HG02571 (cell line): ENCODE data around the gene SYT1.

Experiments used
- ATAC-seq: cut with Tn5 transposase; IDR thresholded peaks from one replicate; pipeline ENCODE4 v1.9.1; 2021; ENCODE audit warnings: mild to moderate bottlenecking, moderate library complexity; ENCODE audit not compliant: unreplicated experiment

Gene SYT1

DNA sequence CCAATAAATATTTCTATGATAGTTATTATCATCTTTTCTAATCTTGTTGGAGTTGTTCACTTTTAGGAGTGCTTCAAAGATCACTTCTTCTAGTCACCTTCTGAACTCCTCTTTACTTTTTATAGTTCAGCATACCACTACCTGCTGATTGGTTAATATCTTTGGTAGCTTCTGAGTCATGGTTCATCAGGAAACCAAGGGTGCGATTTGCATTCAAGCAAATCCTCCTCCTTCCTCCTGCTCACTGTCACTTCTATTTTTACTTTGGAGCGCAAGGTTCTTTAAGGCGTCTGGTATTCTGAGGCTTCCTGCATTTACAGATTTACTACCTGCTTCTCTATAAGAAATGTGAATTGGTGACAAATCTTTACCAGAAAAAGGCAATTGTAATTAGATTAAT lies 24.0 kb downstream of the SYT1 start:
- ATAC-seq: peak; percentile 72

DNA sequence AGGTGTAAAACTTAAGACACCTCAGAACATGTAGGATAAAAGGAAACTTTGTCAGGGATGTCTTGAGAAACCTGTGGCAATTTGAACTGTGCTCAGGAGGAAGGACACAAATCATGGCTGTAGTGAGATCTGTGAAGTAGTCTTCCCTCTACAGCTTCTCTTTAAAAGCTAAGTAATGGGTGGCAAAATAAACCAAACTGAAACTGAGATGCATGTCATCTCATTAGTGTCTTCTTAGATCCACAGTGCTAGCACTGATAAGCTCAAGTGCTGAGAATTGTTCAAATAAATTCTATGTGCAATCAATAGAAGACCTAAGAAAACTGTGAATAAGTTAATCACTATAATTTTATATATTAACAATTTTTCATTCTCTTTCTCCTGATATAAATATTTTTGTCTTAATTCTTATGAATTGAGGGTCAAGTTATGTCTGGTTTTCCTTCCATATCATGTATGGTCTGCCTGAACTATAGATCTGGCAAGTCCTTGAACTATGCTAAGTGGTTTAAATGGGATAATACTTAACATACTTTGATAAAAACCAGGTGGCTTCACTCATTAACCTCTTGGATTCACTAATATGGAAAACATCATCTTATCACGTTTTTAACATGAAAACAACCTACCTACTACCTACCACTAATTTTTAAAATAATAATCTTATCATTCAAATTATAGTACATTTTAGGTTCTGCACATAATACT lies 27.2 kb downstream of the SYT1 start:
- ATAC-seq: no peak

DNA sequence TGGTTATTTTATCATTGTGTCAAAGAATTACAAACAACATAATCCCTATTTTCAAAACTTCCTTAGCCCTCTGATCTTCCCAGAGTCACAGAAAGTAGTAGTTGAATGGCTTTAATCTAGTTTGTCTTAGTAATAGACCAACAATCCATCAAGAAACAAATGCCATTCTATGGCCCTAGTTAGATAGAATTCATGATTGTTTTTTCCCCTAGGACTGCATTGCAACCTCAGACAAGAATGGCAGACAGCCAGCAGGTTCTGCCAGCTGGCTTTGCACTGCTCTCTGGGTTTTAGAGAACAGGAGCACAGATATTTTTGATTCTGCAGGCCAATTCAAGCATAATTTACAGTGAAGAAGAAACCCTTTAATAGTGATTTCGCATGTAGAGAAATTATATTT lies 33.8 kb downstream of the SYT1 start:
- ATAC-seq: no peak

DNA sequence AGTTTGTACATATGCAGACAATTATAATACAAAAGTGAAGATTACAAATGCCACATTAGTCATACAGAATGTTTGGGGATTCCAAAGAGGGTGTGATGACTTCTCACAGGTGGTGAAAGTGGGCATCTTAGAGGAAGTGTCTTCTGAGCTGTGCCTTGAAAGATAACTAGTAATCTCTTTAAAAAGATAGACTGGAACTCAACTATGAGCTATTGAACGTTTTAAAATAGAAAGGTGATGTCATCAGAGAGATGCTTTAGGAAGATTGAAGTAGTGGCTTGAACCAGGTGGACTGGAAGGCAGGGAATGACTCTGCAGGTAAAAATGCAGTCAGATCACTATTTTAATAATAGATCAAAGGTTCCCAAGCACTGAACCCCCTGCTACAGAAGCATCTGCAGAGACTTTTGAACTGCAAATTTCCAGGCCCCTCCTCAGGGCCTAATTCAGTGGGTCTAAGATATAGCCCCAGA lies 50.3 kb downstream of the SYT1 start:
- ATAC-seq: no peak

DNA sequence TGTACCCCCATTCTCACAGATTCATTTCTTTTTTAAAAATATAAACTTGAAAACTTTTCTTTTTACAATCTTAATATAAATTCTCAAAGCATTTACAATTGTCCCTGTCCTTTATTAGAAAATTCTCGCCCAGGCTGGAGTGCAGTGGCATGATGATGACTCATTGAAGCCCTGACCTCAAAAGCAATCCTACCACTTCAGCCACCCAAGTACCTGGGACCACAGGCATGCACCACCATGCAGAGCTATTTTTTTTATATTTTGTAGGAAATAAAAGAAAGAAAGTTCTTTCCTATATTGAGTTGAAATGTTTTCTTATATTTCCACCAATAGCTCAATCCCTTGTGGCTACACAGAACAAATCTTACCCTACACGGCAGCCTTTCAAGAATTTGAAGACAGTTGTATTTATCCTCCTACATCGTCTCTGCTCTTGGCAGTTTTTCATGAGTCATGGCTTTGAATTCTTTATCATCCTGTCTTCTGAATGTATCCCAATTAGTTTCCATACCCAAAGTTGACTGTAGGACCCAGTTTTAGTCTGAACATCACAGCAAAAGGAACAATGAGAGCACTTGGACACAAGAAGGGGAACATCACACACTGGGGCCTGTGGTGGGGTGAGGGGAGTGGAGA lies 52.4 kb downstream of the SYT1 start:
- no peak for ATAC-seq

DNA sequence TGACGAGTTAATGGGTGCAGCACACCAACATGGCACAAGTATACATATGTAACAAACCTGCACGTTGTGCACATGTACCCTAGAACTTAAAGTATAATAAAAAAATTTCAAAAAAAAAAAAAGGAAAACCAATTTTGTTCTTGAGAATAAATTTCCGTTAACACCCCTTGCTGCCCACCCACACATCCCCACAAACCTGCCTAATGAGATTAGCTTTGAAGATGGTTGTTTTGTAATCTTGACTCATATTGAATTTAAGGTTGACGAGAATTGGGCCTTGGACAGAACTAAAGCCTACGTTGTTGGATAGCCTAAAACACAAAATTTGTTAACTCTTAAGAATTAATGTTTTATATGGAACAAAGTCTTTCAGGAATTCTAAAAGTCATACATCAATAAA lies 52.9 kb downstream of the SYT1 start:
- ATAC-seq: no peak

DNA sequence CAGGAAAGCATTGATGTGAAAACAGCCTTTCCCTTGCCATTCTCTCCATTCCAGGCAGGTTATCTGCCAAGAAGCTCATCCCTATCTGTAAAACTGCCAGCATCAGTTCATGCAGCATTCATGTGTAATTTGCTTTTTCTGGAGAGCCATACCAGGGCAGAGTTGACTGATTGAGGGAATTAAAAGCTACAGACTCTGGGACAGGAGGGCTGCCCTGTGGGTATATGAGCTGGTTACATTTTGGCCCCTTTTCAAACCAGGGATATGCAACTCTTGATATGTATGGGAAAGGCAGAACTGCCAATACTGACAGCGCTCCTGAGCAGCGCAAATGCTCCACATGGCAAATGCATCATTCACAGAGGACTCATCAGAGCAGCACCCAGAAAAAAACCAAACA lies 53.7 kb downstream of the SYT1 start:
- ATAC-seq: no peak

DNA sequence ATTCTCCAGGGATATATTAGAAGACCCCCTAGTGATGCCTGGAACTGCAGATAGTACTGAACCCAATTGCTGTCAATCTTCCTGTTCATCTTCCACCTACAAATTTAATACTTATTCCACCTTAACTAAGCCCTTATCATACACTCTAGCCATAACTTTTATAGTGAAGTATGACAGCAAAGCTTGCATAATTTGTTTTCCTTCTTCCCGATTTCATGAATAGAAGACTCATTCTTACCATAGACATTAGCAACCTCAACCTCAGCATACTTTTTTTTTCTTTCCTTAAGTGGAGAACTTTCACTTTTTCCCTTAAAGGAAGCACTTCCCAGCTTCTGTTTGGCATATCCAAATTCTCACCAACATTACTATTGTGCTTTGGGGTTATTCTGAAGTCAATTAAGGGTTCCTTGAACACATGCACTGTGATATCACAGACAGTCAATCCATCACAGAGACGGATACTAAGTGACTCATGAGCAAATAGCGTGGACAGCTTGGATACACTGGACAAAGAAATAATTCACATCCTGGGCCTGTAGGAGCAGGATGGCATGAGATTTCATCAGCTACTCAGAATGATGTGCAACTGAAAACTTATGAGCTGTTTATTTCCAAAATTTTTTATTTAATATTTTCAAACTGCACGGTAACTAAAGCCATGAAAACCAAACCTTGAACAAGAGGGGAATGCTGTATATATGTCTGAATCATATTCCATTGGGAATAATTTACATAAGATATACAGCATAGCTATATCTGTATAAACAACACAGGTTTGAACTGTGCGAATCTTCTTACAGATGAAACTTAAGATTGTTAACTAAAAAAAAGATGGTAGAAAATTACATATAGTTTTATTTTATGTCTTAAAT lies 63.9 kb downstream of the SYT1 start:
- ATAC-seq: no peak

DNA sequence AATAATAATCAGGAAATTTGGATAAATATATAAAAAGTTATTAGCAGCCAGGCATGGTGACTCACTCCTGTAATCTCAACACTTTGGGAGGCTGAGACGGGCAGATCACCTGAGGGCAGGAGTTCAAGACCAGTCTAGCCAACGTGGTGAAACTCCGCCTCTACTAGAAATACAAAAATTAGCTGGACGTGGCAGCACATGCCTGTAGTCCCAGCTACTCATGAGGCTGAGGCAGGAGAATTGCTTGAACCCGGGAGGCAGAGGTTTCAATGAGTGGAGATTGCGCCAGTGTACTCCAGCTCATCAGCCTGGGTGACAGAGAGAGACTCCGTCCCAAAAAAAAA lies 64.5 kb downstream of the SYT1 start:
- ATAC-seq: no peak

DNA sequence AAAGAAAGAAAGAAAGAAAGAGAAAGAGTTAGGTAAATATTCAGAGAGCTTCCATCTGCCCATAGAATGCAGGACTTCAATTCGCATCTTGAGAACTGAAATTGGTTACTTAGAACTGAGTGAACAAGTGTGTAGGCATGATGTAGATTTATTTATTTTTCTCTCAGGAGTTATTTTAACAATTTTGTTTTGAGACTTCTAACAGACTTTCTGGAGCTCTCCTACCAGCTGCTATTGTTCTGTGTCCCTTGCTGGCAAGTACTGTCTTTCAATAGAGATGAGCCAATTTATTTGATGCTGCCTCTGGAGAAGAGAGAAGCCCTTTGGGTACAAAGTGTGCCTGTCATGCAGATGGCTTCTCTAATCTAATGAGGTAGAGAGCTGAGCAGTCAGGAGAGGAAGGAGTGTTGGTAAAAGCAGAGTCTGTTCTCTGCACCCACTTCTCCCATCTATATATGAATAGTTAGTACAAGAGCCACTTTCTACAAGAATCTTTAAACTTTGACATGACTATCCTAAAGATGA lies 67.0 kb downstream of the SYT1 start:
- ATAC-seq: no peak

DNA sequence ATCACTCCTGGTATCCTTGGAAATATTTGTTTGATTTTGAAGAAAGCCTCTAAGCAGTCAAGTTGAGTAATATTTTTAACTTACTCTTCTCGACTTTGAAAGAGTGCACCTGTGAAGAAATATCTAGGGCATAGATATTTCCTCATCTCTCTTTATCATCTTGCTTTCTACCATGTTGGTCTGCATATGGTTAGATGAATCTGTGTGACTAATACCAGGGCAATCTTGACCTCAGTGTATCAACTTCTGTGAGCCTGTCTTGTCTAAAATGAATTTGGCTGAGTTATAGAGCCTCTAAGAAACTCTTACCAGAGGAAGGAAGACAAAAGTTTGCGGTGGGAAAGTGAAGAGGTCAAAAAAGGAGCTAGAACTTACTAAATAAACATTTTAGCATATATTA lies 68.4 kb downstream of the SYT1 start:
- ATAC-seq: no peak

DNA sequence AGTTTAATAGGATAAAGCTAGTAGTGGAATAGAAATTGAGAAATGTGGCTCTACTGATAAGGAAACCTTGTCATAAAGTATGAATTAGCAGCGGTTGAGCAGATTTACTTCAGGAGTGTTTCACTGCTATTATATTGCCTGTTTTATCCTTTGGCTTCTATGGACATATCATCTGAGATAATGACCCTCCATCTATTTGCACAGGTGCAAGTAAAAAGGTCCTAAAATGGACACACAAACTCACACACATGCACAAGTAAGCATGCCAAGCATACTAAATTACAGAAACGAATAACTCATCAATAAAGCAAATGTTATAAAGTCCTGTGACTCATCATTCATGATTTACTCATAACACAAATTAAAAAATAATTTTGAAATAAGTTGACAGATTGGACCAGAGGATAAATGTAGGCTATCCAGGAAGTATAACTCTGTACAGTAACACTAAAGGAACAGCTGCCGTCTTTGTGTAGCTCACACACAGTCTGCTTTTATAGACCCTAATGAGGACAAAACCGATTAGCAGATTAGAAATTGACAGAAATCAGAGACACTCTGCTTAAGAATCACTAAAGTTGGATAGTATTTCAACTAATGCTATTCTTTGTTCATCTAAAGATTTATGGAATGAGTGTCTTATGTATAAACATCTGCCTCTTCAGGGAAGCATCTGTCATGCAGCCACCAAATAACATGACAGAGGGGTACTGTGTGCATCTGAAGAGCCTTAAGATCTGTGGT lies 73.9 kb downstream of the SYT1 start:
- ATAC-seq: no peak

DNA sequence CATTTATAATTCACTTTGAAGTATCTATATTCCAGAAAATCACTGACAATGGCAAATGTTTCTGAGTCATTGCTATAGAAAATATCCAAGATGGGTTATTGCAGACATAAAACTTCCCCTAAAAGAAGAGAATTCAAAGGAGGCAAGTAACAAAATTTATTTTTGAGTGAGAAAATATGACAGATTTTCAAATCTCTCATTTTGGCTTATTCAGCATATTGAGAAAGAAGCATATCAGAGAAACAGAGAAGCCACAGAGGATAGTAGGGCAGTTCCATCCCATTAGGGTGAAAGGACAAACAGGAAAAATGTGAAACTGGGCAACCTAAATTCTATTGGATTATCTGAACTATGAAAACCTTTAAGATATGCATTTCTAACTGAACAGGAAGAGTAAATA lies 85.0 kb downstream of the SYT1 start:
- ATAC-seq: no peak

DNA sequence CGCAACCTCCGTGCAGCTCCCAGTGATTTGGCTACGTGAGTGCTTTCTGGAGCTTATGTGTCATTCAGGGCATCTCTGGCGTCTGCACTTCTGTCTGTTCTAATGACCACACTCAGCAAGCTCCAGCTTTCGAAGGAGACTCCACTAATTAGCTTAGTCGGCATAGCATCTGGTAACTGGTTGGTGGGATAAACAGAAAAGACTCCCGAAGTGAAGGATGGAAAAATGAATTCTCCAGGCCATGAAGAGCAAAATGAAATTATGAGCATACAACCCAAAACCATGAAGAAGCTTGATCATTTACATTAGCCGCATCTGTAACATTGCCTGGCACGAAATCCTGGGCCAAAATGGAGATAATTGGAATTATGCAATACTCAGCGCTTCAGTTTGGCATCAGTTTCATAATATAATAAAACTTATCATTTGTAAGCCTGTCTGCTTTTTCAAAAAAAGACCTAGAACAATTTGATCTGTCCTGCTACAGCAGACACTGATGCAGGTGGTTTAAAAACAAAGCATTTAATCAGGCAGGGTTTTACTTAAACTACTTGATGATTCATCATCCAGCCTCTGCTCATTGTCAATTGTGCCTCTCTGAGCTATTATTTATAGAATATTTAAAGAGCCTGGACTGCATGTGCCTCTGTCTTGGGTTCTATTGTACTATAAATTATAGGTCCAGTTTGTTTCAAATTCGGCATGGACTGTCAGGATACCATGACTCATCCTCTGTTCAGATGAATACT lies 87.4 kb downstream of the SYT1 start:
- ATAC-seq: no peak

DNA sequence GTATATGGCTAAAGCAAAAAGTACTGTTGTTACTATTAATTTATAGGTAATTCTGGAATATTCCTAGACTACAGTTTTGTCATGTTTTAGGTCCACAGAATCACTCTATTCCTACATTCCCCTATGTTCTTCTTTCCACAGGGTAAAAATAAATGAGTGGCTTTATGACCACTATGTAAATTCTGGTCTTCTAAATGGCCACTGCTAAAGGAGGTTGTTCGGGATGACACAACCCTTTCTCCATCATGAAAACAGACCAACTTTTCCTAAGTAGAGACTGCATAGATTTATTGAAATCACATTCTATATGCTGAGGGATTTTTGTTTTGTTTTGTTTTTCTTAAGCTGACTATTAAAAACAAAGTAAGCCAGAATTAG lies 88.0 kb downstream of the SYT1 start:
- ATAC-seq: no peak

DNA sequence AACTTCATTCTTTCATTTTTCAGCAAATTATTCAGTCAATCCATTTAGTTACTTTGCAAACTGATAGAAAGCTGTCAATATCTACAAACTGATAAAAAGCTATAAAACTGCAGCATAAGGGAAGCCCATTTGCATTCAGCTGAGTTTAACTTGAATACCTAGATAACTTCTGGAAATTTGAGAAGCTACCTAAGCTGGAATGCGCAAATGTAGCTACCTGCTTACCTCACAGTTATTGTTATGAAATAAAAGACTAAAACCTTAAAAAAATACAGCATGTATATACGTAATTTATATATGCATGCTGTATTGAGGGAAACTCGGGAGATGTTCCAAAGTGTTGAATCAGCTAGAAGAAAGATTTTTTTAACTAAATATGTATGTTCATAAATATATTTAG lies 94.4 kb downstream of the SYT1 start:
- no peak for ATAC-seq

DNA sequence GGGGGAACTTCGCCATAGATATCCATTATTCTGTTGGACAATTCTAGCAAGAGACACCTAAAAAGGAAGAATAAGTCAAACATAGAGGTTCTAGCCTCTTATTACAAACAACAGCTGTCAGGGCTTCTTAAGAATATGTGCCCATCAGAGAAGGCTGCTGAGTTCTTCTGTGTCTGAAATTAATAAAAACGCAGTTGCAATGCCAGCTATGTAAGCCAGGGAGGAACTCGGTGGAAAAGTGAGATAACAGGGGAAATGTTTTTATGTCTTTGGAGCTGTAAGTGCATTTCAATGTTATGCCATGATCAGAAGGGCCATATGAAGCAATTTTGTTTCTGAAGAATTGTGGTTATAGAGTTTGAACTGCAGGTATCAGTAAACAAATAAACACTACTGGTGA lies 95.0 kb downstream of the SYT1 start:
- ATAC-seq: no peak

DNA sequence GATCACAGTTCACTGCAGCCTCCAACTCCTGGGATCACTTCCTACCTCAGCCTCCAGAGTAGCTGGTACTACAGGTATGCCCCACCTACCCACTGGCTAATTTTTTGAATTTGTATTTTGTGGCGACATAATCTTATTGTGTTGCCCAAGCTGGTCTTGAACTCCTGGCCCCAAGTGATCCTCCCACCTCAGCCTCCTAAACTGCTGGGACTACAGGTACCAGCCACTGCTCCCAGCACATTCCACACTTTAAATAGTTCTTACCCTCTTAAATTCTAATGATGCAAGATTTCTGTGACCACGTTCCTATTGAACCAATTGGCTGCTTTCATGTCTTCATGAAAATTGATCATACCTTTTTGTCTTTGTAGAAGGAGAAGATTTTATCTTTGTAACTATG lies 96.6 kb downstream of the SYT1 start:
- ATAC-seq: no peak

DNA sequence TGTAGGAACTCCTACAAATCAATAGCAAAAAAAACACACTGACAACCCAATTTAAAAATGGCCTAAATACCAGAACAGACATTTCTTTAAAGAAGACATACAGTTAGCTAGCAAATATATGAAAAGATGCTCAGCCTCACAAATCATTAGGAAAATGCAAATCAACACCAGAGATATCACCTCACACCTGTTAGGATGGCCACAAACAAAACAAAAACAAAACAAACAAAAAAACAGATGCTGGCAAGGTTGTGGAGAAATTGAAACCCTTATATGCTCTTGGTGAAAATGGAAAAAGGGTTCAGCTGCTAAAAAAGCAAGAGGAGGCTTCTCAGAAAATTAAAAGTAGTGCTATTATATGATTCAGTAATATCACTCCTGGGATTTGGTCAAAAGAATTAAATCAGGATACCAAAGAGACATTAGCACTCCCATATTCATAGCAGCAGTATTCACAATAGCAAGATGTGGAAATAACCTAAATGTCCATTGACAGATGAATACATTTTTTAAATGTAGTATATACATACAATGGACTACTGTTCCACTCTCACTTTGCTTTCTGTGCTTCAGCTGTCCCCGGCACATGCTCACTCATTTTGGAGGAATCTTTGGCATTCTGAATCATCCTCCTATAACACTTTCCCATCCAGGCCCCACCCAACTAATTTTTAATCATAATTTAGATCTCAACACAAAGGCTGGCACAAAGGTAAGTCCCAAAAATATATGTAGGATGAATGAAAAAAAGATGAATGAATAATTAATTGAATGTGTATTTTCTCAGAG lies 99.1 kb downstream of the SYT1 start:
- no peak for ATAC-seq

DNA sequence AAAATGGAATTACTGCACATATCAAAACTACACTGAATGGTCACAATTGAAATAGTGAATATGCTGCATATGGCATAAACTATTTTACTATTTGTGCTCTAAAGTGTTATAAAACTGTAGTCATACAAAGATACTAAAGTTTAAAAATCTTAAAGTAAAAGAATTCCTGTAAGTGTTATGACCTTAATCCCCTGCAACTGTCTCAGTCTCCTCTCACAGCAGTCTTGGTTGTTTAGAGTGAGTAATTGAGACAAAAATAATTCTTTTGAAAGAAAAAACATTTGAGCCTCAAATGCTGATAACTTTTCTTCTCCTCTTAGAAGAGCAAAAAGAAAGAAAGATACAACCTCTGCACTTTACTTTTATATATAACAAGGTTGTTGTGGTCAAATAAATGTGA lies 99.9 kb downstream of the SYT1 start:
- ATAC-seq: no peak
